HepG2 (cell line): ENCODE data around the gene PPP2R5B. TPM values are rescaled to one million over a fixed set of nuclear protein-coding genes. Genes with fewer than 3 reads are reported as not detected.
A peak's percentile ranks its signal among the peaks of the same experiment; 100 is the strongest.

ENCODE experiments used
- AKAP8 ChIP-seq: sonication (generic); formaldehyde crosslinking; IDR thresholded peaks from 2 replicates; pipeline ENCODE4 v1.5.1; 2020; ENCODE audit warnings: mild to moderate bottlenecking, missing genetic modification reagents
- E2F2 ChIP-seq: sonication (generic); formaldehyde crosslinking; IDR thresholded peaks from 2 replicates; pipeline ENCODE4 v1.4.0; 2020; ENCODE audit warnings: missing genetic modification reagents, borderline replicate concordance
- HNRNPK ChIP-seq: fragments of 200-400 bp; formaldehyde crosslinking; IDR thresholded peaks from 2 replicates; pipeline ENCODE4 v1.6.1; 2018; ENCODE audit warnings: low read length, low read depth, moderate library complexity, mild to moderate bottlenecking; ENCODE audit not compliant: poor library complexity, severe bottlenecking
- MYPOP ChIP-seq: sonication (generic); formaldehyde crosslinking; IDR thresholded peaks from 2 replicates; pipeline ENCODE4 v1.8.1; 2023; ENCODE audit warnings: mild to moderate bottlenecking, moderate library complexity, missing genetic modification reagents
- PAXIP1 ChIP-seq: sonication (generic); formaldehyde crosslinking; conservative IDR thresholded peaks from 2 replicates; pipeline ENCODE4 v1.4.0; 2020; ENCODE audit warnings: mild to moderate bottlenecking, missing genetic modification reagents, moderate library complexity
- POLR2G ChIP-seq: fragments of 200-400 bp; formaldehyde crosslinking; IDR thresholded peaks from 2 replicates; pipeline ENCODE4 v1.6.1; 2018; ENCODE audit warnings: mild to moderate bottlenecking, low read depth, low read length, moderate library complexity
- RFX1 ChIP-seq: fragments of 450-650 bp; IDR thresholded peaks from 2 replicates; pipeline ENCODE4 v1.6.1; 2017
- SIX4 ChIP-seq: sonication (generic); formaldehyde crosslinking; IDR thresholded peaks from 2 replicates; pipeline ENCODE4 v1.4.0; 2020; ENCODE audit warnings: missing genetic modification reagents
- TFE3 ChIP-seq: IDR thresholded peaks from 2 replicates; pipeline ENCODE4 v1.6.1; 2016
- ZNF160 ChIP-seq: sonication (generic); formaldehyde crosslinking; IDR thresholded peaks from 2 replicates; pipeline ENCODE4 v1.8.0; 2022; ENCODE audit warnings: mild to moderate bottlenecking, inconsistent platforms, missing genetic modification reagents
- ZNF275 ChIP-seq: sonication (generic); formaldehyde crosslinking; IDR thresholded peaks from 2 replicates; pipeline ENCODE4 v1.8.0; 2022; ENCODE audit warnings: missing genetic modification reagents, mild to moderate bottlenecking, inconsistent platforms, borderline replicate concordance
- ZNF292 ChIP-seq: sonication (generic); formaldehyde crosslinking; IDR thresholded peaks from 2 replicates; pipeline ENCODE4 v1.8.1; 2022; ENCODE audit warnings: mild to moderate bottlenecking, low read depth, missing genetic modification reagents, borderline replicate concordance
- ZNF556 ChIP-seq: sonication (generic); formaldehyde crosslinking; IDR thresholded peaks from 2 replicates; pipeline ENCODE4 v1.4.0; 2020; ENCODE audit warnings: mild to moderate bottlenecking, missing genetic modification reagents, borderline replicate concordance
- ZNF720 ChIP-seq: sonication (generic); formaldehyde crosslinking; IDR thresholded peaks from 2 replicates; pipeline ENCODE4 v1.4.0; 2020; ENCODE audit warnings: missing genetic modification reagents
- polyA plus RNA-seq, 8 experiments: library from polyadenylated mRNA; depleted of rRNA in 3 of 8; stranded (reverse) in 7 of 8; unstranded in 1 of 8; fragments of >200 nt; fragmentation: Illumina TruSeq in 4 of 8; extraction: Trizol in 4 of 8; gene quantifications; 2 replicates each; pipeline versions ENCODE4 v1.2.1 to v1.2.3, GENCODE V29; 2011 to 2016; ENCODE audit warnings: low read depth in 4 of 8, missing spikeins in 1 of 8, mixed read lengths in 1 of 8; ENCODE audit not compliant: insufficient read depth in 1 of 8
- total RNA-seq, 5 experiments: library from RNA; depleted of rRNA; stranded (reverse); fragments of >200 nt; fragmentation: Illumina TruSeq; extraction: Trizol; gene quantifications; 2 replicates each; pipeline ENCODE4 v1.2.3, GENCODE V29; 2016; ENCODE audit warnings: low read depth in 1 of 5
- TF ChIP-seq, protein P1 (sequence below): sonication (generic); formaldehyde crosslinking; IDR thresholded peaks from 2 replicates; pipeline ENCODE4 v1.4.0; 2020; ENCODE audit warnings: missing genetic modification reagents, mild to moderate bottlenecking, borderline replicate concordance

The PPP2R5B gene
- total and polyA plus RNA-seq, 2 of the 13 experiments (the other 11 are each of a cell fraction or from before 2014, with no cell fraction given) = 2.3 to 8.3 TPM

GRCh38 chr11:64878494-64879243 lies 45.8 kb upstream of the PPP2R5B start, which contains the start of gene EHD1 (continued):
- TF ChIP-seq SIX4 (0 out of 2 replicates have a peak, but pooled peaks have one; percentile 23), ZNF292 (CRISPR knock-in tag) (no peak), ZNF160 (CRISPR knock-in tag) (peak; percentile 38; the same call in 1 of the 2 replicates), ZNF275 (CRISPR knock-in tag) (peak; percentile 78; the same call in 1 of the 2 replicates), ZNF556 (CRISPR knock-in tag) (peak; percentile 63), HNRNPK (peak; percentile 76), PAXIP1 (peak; percentile 45; the same call in 1 of the 2 replicates), MYPOP (CRISPR knock-in tag) (peak; percentile 82), ZNF720 (CRISPR knock-in tag) (no peak), TFE3 (CRISPR knock-in tag) (0 out of 2 replicates have a peak, but pooled peaks have one; percentile 26), RFX1 (peak; percentile 92), POLR2G (peak; percentile 84), AKAP8 (CRISPR knock-in tag) (no peak), E2F2 (no peak; the same call in 1 of the 2 replicates)
- TF ChIP-seq, protein P1, sequence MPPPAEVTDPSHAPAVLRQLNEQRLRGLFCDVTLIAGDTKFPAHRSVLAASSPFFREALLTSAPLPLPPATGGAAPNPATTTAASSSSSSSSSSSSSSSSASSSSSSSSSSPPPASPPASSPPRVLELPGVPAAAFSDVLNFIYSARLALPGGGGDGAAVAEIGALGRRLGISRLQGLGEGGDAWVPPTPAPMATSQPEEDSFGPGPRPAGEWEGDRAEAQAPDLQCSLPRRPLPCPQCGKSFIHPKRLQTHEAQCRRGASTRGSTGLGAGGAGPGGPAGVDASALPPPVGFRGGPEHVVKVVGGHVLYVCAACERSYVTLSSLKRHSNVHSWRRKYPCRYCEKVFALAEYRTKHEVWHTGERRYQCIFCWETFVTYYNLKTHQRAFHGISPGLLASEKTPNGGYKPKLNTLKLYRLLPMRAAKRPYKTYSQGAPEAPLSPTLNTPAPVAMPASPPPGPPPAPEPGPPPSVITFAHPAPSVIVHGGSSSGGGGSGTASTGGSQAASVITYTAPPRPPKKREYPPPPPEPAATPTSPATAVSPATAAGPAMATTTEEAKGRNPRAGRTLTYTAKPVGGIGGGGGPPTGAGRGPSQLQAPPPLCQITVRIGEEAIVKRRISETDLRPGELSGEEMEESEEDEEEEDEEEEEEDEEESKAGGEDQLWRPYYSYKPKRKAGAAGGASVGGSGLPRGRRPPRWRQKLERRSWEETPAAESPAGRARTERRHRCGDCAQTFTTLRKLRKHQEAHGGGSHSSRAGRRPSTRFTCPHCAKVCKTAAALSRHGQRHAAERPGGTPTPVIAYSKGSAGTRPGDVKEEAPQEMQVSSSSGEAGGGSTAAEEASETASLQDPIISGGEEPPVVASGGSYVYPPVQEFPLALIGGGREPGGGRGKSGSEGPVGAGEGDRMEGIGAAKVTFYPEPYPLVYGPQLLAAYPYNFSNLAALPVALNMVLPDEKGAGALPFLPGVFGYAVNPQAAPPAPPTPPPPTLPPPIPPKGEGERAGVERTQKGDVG (CRISPR knock-in tag) = no peak
